ENCODE data around the gene PRSS21.

PRSS21 gene

GRCh38 chr16:2777231-2777902 is 39.7 kb upstream of the PRSS21 start, which contains the start of gene ELOB (continued):
- TF ChIP-seq ZNF558 (tag by site-specific recombination; IDR thresholded peaks at IDR 0.05): no peak
- no peak for TF ChIP-seq ZSCAN16 (tag by site-specific recombination; IDR thresholded peaks at IDR 0.05)
- peak; percentile 14; the same call in 1 of the 2 replicates for TF ChIP-seq ZNF146 (tag by site-specific recombination; IDR thresholded peaks at IDR 0.05)
- TF ChIP-seq GLIS1 (tag by site-specific recombination; IDR thresholded peaks at IDR 0.05): no peak
- no peak for TF ChIP-seq ZNF521 (tag by site-specific recombination; IDR thresholded peaks at IDR 0.05)
- no peak for TF ChIP-seq ZNF785 (tag by site-specific recombination; IDR thresholded peaks at IDR 0.05)
- no peak for TF ChIP-seq ZNF48 (tag by site-specific recombination; IDR thresholded peaks at IDR 0.05)
- no peak for TF ChIP-seq ZNF571 (tag by site-specific recombination; IDR thresholded peaks at IDR 0.05)
- no peak for TF ChIP-seq ZNF274 (IDR thresholded peaks at IDR 0.05; ENCODE audit: low read length)
- TF ChIP-seq ZNF274 (tag by site-specific recombination; IDR thresholded peaks at IDR 0.05; ENCODE audit: borderline replicate concordance): no peak
- TF ChIP-seq ZNF202 (tag by site-specific recombination; IDR thresholded peaks at IDR 0.05; ENCODE audit: borderline replicate concordance): no peak
- TF ChIP-seq ZNF510 (tag by site-specific recombination; IDR thresholded peaks at IDR 0.05; ENCODE audit: insufficient replicate concordance): no peak
- TF ChIP-seq ZNF544 (tag by site-specific recombination; IDR thresholded peaks at IDR 0.05): no peak
- no peak for TF ChIP-seq ZNF239 (tag by site-specific recombination; IDR thresholded peaks at IDR 0.05)

GRCh38 chr16:2777903-2778629 is 39.0 kb upstream of the PRSS21 start:
- Histone ChIP-seq H3K36me3 (ENCODE audit: control insufficient read depth in 2 of 2, insufficient read depth in 1 of 2, low read length in 2 of 2) (peaks cover 0 to 31% of the 10 kb centered on the region in 2 experiments; a peak in 1 of 3 replicates), H3K4me1 (ENCODE audit: control insufficient read depth, insufficient read depth, low read length) (peaks cover 2% of the 10 kb centered on the region; the same call in 1 of the 2 replicates), H3K9me3 (ENCODE audit: control insufficient read depth, insufficient read depth, low read depth, low read length) (no peaks in the 10 kb centered on the region), H3K27ac (ENCODE audit: extremely low read depth, low read depth, low read length) (peak overlapping the region; percentile 99), H3K4me3 (ENCODE audit: low read depth, low read length) (peak overlapping the region; percentile 92)
- ChIA-PET CTCF (interaction anchor here (0.6 to 2.3 kb wide), 7 partner anchors 24 to 680 kb away, joined by 3 to 11 read pairs (median 3); no protein-coding TSS in a partner anchor), POLR2A (interaction anchor here (0.7 to 4.2 kb wide), 8 partner anchors 9 to 186 kb away, joined by 3 to 22 read pairs (median 4); partner anchors contain the start of genes FLYWCH1, KREMEN2 and SRRM2)
- TF ChIP-seq ZNF426 (tag by site-specific recombination; IDR thresholded peaks at IDR 0.05): no peak
- no peak for TF ChIP-seq ZFP69B (tag by site-specific recombination; IDR thresholded peaks at IDR 0.05)
- TF ChIP-seq ZNF791 (tag by site-specific recombination; IDR thresholded peaks at IDR 0.05): no peak
- no peak for TF ChIP-seq ZNF23 (tag by site-specific recombination; IDR thresholded peaks at IDR 0.05; ENCODE audit: borderline replicate concordance)
- TF ChIP-seq ZNF138 (tag by site-specific recombination; IDR thresholded peaks at IDR 0.05; ENCODE audit: borderline replicate concordance): no peak
- TF ChIP-seq ZNF658 (tag by site-specific recombination; IDR thresholded peaks at IDR 0.05): no peak
- no peak for TF ChIP-seq ZNF518A (tag by site-specific recombination; conservative IDR thresholded peaks at IDR 0.05; ENCODE audit: low read depth)
- 0 out of 2 replicates have a peak, but pooled peaks have one; percentile 6 for TF ChIP-seq ZBTB21 (tag by site-specific recombination; IDR thresholded peaks at IDR 0.05)
- TF ChIP-seq ZNF76 (tag by site-specific recombination; IDR thresholded peaks at IDR 0.05; ENCODE audit: borderline replicate concordance, low read depth): peak; percentile 30; the same call in 1 of the 2 replicates
- TF ChIP-seq TCF7L2 (IDR thresholded peaks at IDR 0.05; ENCODE audit: borderline replicate concordance, low read depth, low read length): no peak
- no peak for TF ChIP-seq ZNF302 (tag by site-specific recombination; IDR thresholded peaks at IDR 0.05; ENCODE audit: low read depth)
- no peak for TF ChIP-seq ZSCAN18 (tag by site-specific recombination; IDR thresholded peaks at IDR 0.05)
- TF ChIP-seq ZNF48 (tag by site-specific recombination; IDR thresholded peaks at IDR 0.05): no peak
- no peak for TF ChIP-seq ZNF433 (tag by site-specific recombination; IDR thresholded peaks at IDR 0.05; ENCODE audit: low read depth)
- TF ChIP-seq SETDB1 (IDR thresholded peaks at IDR 0.05; ENCODE audit: insufficient read length, low read length): no peak
- TF ChIP-seq ZNF654 (tag by site-specific recombination; IDR thresholded peaks at IDR 0.05; ENCODE audit: low read depth): no peak
- no peak for TF ChIP-seq ZNF624 (tag by site-specific recombination; IDR thresholded peaks at IDR 0.05)
- TF ChIP-seq MYNN (tag by site-specific recombination; IDR thresholded peaks at IDR 0.05; ENCODE audit: borderline replicate concordance): no peak
